HL-60 (cell line): ENCODE data around the gene SECISBP2.
"Not testable (repeated sequence)": the region's sequence is repeated elsewhere in the genome, so short reads cannot be mapped to it uniquely, and the experiment has no call there.

Experiments
- DNase-seq, 2 experiments: peaks; one replicate each; pipeline ENCODE4 v3.0.0-alpha.2; 2010 to 2020; ENCODE audit warnings: low read depth in 1 of 2, low spot score in 1 of 2
- H3K27ac ChIP-seq: fragments of 250-450 bp; sonication (Bioruptor Pico); replicated peaks from 2 replicates; pipeline ENCODE4 v1.5.1; 2020; ENCODE audit warnings: mild to moderate bottlenecking, moderate library complexity
- H3K27me3 ChIP-seq: fragments of 250-450 bp; sonication (Bioruptor Pico); 2 replicates; pipeline ENCODE4 v1.5.1; 2021; ENCODE audit warnings: mild to moderate bottlenecking, moderate library complexity; ENCODE audit not compliant: insufficient read depth, poor library complexity, severe bottlenecking
- H3K4me3 ChIP-seq: replicated peaks from 2 replicates; pipeline ENCODE4 v1.5.1; 2011; ENCODE audit warnings: mild to moderate bottlenecking, control low read depth, low read length; ENCODE audit not compliant: insufficient read depth
- CTCF ChIP-seq: IDR thresholded peaks from one replicate; pipeline ENCODE4 v1.5.1; 2011; ENCODE audit warnings: low read length, control low read depth, inconsistent platforms; ENCODE audit not compliant: insufficient read depth
- GABPA ChIP-seq: IDR thresholded peaks from 2 replicates; pipeline ENCODE4 v1.6.1; 2012; ENCODE audit warnings: low read depth
- POLR2AphosphoS5 ChIP-seq: IDR thresholded peaks from 2 replicates; pipeline ENCODE4 v1.6.1; 2012; ENCODE audit warnings: low read depth
- REST ChIP-seq: IDR thresholded peaks from 2 replicates; pipeline ENCODE4 v1.6.1; 2012; ENCODE audit warnings: low read depth; ENCODE audit not compliant: insufficient replicate concordance
- SPI1 ChIP-seq: IDR thresholded peaks from 2 replicates; pipeline ENCODE4 v1.6.1; 2012; ENCODE audit warnings: low read depth, mild to moderate bottlenecking, borderline replicate concordance

Gene SECISBP2

GRCh38 chr9:89278997-89279739 lies 39.1 kb upstream of the SECISBP2 start:
- H3K4me3 ChIP-seq: no peak overlapping the region
- no peak overlapping the region for H3K27ac ChIP-seq
- peak in 1 of 2 experiments; percentile 41 for DNase-seq
- TF ChIP-seq GABPA (no peak), REST (no peak), SPI1 (no peak), POLR2AphosphoS5 (no peak), CTCF (peak; percentile 55)
- no peaks in the 10 kb centered on the region for H3K27me3 ChIP-seq

- Histone ChIP-seq H3K4me3 (no peak overlapping the region), H3K27ac (no peak overlapping the region), H3K27me3 (no peaks in the 10 kb centered on the region)
- DNase-seq: no peak
- no peak for TF ChIP-seq GABPA
- TF ChIP-seq POLR2AphosphoS5: no peak
- TF ChIP-seq REST: no peak
- TF ChIP-seq CTCF: no peak
- no peak for TF ChIP-seq SPI1
Measured at GRCh38 chr9:89281106-89281505, 37.2 kb upstream of the SECISBP2 start.

GRCh38 chr9:89282248-89282968 lies 35.9 kb upstream of the SECISBP2 start:
- not testable (repeated sequence) for H3K27ac ChIP-seq, DNase-seq, H3K4me3 ChIP-seq, H3K27me3 ChIP-seq

- no peaks in the 10 kb centered on the region for H3K27me3 ChIP-seq
Measured at GRCh38 chr9:89284076-89284475, 34.2 kb upstream of the SECISBP2 start.

More at GRCh38 chr9:89284076-89284475, 34.2 kb upstream of the SECISBP2 start:
- no peak for TF ChIP-seq POLR2AphosphoS5
- no peak for TF ChIP-seq REST
- no peak for TF ChIP-seq GABPA
- no peak for TF ChIP-seq CTCF
- TF ChIP-seq SPI1: no peak
- no peak overlapping the region for H3K4me3 ChIP-seq
- DNase-seq: no peak
- no peak overlapping the region for H3K27ac ChIP-seq
